Body of pancreas (tissue), 4 donors: ENCODE results near the gene PXYLP1.

Source experiments
- POLR2A ChIP-seq, 3 donors: fragments of 450-650 bp; IDR thresholded peaks; one replicate each; pipeline ENCODE4 v1.6.1; 2016; ENCODE audit warnings: antibody characterized with exemption in 3 of 3, mild to moderate bottlenecking in 2 of 3
- TF ChIP-seq, protein P1 (sequence below), 7 experiments: fragments of 450-650 bp in 4 of 7; fragments of 200-600 bp in 3 of 7; sonication (generic) in 3 of 7; IDR thresholded peaks; one replicate each; pipeline ENCODE4 v1.5.1; 2016 to 2019; ENCODE audit warnings: antibody characterized with exemption in 7 of 7

DNA sequence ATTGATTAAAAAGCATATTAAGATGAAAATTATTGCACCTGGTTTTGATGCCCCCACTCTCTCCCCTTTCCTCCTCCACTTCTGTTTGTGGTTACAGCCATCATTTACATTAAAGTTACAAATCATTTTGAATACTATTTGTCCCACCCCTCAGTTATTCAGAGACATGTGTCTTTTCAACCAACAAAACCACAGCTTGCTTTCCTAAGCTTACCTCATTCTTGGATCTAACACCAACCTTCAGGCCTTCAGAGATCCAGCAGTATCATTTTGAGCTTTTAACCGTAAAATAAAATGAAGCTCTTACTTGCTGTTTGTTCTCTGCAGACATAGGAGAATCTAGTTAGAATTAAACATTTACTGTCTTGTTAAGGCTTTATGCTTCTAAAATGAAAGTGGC lies 4.7 kb downstream of the PXYLP1 start:
- TF ChIP-seq POLR2A (IDR thresholded peaks at IDR 0.05): no peak
- TF ChIP-seq, protein P1, sequence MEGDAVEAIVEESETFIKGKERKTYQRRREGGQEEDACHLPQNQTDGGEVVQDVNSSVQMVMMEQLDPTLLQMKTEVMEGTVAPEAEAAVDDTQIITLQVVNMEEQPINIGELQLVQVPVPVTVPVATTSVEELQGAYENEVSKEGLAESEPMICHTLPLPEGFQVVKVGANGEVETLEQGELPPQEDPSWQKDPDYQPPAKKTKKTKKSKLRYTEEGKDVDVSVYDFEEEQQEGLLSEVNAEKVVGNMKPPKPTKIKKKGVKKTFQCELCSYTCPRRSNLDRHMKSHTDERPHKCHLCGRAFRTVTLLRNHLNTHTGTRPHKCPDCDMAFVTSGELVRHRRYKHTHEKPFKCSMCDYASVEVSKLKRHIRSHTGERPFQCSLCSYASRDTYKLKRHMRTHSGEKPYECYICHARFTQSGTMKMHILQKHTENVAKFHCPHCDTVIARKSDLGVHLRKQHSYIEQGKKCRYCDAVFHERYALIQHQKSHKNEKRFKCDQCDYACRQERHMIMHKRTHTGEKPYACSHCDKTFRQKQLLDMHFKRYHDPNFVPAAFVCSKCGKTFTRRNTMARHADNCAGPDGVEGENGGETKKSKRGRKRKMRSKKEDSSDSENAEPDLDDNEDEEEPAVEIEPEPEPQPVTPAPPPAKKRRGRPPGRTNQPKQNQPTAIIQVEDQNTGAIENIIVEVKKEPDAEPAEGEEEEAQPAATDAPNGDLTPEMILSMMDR (IDR thresholded peaks at IDR 0.05): no peak
